Stromal cell of bone marrow (primary cell): ENCODE results near the gene ABHD1.
"Not testable (repeated sequence)": the region's sequence is repeated elsewhere in the genome, so short reads cannot be mapped to it uniquely, and the experiment has no call there.

Experiments used
- DNase-seq: peaks from one replicate; pipeline ENCODE4 v3.0.0-alpha.2; 2012; ENCODE audit warnings: low read depth

Gene ABHD1

DNA sequence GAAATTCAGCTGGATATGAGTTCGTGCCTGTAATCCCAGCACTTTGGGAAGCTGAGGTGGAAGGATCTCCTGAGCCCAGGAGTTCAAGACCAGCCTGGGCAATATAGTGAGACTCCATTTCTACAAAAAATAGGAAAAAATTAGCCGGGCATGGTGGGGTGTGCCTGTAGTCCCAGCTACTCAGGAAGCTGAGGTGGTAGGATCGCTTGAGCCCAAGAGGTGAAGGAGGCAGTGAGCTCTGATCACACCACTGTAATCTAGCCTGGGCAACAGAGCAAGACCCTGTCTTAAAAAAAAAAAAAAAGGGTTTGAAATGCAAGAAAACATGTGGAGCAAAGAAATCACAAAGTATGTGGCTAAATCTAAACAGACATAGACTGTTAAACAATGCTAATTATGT is 14.5 kb upstream of the ABHD1 start:
- no peak for DNase-seq

DNA sequence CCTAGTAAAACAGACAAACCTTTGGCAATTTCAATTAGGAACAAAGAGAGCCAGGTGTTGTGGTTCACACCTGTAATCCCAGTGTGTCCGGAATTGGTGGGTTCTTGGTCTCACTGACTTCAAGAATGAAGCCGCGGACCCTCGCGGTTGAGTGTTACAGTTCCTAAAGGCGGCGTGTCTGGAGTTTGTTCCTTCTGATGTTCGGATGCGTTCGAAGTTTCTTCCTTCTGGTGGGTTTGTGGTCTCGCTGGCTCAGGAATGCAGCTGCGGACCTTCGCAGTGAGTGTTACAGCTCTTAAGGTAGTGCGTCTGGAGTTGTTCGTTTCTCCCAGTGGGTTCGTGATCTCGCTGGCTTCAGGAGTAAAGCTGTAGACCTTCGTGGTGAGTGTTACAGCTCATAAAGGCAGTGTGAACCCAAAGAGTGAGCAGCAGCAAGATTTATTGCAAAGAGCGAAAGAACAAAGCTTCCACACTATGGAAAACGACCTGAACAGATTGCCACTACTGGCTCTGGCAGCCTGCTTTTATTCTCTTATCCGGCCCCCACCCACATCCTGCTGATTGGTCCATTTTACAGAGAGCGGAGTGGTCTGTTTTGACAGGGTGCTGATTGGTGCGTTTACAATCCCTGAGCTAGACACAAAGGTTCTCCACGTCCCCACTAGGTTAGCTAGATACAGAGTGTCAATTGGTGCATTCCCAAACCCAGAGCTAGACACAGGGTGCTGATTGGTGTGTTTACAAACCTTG is 12.8 kb upstream of the ABHD1 start:
- DNase-seq, result not testable (repeated sequence)

DNA sequence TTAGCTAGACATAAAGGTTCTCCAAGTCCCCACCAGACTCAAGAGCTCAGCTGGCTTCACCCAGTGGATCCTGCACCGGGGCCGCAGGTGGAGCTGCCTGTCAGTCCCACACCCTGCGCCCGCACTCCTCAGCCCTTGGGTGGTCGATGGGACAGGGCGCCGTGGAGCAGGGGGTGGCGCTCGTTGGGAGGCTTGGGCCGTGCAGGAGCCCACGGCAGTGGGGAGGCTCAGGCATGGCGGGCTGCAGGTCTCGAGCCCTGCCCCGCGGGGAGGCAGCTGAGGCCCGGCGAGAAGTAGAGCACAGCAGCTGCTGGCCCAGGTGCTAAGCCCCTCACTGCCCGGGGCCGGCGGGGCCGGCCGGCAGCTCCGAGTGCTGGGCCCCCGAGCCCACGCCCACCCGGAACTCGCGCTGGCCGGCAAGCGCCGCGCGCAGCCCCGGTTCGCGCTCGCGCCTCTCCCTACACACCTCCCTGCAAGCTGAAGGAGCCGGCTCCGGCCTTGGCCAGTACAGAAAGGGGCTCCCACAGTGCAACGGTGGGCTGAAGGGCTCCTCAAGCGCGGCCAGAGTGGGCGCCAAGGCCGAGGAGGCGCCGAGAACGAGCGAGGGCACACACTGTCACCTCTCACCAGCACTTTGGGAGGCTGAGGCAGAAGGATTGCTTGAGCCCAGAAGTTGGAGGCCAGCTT is 12.1 kb upstream of the ABHD1 start:
- DNase-seq, result not testable (repeated sequence)

DNA sequence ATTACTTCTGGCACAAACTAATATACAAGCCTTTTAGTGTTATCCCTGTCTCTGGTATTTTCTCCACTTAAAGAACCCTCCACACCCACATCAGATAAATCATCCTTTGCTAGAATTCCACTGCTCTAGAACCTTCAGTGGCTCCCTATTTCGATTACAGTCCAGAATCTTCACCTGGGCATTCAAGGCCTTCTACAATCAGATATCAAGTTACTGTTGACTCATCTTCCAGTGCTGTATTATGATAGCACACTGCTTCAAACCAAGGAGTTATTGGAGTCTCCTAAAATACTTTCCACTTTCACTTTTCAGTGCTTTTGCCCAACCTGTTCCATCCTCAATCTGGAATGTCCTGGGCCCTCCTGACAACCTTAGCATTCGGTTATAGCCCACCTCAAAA is 8.1 kb upstream of the ABHD1 start:
- no peak for DNase-seq

DNA sequence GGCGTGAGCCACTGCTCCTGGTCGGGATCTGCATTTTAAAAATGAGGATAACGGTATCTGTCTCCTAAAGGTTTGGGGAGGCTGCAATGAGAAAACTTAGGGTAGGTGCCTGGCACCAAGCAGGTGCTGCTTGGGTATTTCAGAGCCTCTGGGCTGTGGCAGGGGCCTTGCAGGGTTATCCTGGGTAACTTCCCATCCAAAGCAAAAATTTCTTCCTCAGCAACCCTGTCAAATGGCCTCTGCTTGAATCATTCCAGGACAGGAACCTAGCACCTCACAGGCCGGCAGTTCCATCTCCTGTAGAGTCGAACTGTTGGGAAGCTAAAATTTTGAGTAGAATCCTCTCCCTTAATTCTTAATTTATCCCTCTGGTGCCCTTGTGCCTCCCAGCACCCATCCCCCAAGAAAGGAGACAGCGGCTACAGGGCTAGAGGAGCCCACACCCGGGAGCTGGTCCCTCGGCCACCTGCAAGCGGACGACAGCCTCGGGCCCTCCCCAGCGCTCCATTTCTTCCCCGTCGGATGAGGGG is 5.6 kb upstream of the ABHD1 start:
- no peak for DNase-seq

DNA sequence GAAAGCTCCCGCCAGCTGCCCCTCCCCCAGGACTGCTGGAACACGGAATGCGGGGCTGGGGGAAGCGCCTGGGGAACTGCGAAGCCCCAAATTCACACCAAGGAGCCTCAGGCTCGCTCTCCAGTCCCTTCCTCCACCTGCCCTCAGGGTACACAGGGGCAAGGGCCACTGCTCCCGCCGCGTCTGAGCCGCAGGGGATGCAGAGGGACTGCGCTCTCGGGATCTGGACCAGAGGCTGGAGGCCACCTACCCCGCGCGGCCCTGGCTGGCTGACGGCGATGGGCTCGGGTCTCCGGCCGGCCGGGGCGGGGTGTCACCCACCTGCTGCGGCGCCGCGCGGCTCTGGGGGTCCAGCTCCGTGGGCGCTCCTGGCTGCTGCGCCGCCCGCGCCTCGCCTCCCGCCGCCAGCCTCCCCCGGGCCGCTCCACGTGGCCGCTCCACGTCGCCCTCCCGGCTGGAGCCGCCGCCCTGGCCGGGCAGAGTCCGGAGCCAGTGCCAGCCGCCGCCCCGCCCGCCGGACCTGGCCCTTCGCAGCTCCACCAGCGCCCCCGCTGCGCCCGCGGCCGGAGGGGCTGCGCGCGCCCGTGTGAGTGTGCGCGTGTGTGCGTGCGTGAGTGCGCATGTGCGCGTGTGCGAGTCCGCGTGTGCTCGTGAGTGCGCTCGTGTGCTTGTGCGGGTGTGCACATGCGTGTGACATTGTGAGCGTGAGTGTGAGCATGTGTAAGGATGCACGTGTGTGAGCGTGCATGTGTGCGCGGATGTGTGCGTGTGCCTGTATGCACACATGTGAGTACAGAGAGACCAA is 4.9 kb upstream of the ABHD1 start, which contains the start of gene CGREF1:
Gene CGREF1, minus strand, starts transcription at position 604 of the 805 bp plus-strand sequence. CDS start 14,762 bp downstream, outside the sequence.
- DNase-seq, result no peak

DNA sequence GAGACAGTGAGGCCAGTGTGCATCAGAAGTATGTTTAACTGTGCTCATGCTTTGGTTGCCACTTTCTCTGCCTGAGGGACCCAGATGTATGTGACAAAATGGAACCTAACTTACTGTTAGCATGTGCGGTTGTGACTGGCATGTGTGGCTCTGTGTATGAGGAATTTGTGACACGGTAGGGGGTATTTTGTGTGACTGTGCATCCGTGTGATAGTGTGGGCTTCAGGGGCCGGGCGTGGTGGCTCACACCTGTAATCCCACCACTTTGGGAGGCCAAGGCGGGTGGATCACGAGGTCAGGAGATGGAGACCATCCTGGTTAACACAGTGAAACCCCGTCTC is 4.3 kb upstream of the ABHD1 start:
- DNase-seq, result not testable (repeated sequence)

DNA sequence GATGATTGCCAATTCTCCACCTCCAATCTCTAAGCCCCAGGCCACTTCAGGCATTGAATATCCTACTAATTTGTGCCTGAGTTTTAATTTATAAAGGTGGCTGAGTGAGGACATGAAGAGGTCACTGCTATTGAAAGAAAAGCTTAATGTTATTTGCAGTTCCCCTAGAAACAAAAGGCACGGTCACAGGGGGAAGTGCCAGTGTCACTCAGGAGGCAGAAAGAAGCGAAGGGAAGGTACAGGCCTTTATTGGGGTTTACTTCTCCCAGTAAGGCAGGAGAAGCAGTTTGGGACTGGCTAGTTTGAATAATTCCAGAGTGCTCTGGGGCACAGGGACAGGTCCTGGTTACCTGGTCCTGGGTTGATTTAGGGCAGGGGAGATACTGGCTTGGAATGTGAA is 1.7 kb upstream of the ABHD1 start:
- DNase-seq, result no peak

DNA sequence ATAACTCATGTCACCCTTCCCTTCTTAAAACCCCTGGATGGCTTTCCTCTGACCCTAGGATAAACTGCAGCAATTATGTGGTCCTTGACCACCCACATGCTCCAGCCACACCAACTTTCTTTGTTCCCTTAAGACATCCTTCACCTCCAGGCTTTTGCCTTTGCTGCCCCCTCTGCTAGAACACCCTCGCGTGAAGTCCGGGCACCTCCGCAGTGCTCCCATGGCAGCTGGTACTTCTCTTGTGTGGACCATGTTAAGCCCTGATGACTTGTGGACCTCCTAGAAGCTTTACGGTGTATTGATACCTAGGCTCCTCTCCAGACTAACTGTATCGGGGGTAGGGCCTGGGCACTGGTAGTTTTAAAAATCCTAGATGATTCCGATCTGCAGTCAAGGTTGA is 824 bp upstream of the ABHD1 start:
- no peak for DNase-seq

DNA sequence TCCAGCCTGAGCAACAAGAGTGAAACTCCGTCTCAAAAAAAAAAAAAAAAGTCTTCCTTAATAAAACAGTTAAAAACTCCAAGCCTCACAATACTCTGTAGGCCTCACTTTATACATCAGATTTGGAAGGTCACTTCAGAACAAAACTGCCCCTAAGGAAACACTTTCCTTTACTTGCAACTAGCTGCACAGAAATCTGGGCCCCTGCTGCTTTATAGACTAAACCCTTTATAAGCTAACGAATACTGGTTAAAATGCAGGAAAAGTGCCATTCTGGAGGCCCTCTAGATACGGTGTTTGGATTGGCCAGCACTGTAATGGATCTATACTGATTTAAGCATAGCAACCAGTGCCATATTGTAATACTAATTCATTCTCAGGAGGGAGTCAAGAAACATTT is 1.5 kb downstream of the ABHD1 start:
- no peak for DNase-seq

DNA sequence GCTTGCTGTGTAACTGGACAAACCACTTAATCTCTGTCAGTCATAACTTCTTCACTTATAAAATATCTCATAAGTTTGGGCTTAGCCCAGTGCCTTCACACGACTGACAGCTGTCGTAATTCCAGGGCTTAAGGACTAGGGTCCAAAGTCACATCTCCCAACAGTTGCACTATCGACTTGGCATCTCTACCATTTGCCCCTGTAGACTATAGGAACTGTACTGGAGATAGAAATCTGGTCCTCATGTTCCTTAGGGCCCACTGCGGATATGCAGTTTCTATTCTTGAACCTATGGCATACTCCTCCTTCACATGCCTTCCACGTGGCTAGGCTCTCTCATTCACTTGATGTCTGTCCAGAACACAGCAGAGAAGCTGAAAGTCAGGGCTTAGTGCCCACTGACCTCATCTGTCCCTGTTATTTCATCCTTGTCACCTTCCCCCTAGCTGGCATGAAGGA is 2.7 kb downstream of the ABHD1 start:
- DNase-seq, result no peak

DNA sequence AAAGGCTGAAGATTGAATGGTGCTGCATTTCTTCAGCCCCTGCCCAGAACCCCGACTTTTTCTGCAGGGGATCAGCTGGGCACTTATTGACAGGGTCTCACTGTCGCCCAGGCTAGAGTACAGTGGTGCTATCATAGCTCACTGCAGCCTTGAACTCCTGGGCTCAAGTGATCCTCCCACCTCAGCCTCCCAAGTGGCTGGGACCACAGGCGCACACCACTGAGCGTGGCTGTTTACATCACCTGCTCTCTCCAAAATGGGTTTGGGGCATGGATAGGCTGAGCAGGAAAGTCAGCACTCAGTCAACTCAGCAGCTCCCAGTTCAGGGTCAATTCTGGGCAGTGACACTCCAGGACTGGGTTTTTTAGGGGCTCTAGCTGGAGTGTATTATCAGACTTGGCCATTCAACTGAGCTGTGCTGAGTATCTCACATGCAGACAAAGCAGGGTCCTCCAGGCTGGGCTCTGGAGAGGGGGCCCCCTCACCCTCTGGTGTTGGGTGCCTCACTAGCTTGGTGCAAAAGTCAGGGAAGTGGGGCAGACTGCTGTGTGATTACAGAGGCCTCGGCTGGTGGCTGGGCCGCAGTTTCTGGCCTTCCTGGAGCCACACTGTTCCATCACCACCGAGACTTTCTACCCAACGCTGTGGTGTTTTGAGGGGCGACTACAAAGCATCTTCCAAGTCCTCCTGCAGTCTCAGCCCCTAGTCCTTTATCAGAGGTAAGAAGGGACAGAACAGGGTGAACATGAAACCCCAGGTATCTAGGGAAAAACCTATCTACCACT is 4.5 kb downstream of the ABHD1 start:
- DNase-seq, result no peak

DNA sequence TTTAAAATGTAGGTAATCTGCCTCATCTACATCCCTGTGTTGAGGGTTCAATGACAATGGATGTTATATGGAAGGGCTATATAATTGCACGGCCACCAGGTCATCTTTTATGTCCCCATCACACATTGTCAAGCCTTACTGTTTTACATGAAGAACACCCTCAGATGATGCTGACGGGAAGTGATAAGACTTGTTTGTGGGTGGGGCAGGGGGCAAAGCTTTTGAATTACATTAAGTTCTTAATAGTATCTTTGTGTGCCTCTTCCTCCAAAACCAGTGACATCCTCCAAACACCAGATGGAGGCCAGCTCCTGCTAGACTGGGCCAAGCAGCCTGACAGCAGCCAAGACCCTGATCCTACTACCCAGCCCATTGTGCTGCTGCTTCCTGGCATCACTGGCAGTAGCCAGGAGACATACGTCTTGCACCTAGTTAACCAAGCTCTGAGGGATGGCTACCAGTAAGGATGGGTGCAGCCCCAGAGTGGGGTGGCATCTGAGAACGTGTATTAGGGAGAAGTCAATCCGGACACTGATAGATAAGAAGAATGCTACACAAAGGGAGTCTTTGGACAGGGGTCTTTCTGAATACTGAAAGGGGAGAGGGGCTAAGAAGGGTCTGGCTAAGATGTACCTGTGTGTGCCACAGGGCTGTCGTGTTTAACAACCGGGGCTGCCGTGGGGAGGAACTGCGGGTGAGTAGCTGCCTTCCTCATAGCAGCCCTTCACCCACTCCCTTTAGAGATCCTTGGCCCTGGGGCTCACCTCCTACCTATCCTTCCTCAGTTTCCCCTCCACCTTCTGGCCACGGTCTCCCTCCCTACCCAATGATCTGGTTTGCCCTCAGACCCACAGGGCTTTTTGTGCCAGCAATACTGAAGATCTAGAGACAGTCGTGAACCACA is 5.3 kb downstream of the ABHD1 start:
- no peak for DNase-seq

DNA sequence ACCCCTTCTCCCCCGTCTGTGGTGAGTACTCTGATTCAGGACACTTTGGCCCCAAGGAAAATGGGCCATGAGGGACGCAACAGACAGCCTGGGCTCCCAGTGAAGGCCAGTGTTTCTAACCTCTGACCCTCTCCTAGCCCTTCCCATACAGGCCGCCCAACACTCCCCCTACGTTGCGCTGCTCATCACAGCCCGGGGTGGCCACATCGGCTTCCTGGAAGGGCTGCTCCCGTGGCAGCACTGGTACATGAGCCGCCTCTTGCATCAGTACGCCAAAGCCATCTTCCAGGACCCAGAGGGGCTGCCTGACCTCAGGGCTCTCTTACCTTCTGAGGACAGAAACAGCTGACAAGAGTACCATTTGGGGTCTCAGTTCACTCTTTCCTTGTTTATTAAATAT is 6.8 kb downstream of the ABHD1 start:
- DNase-seq, result no peak

DNA sequence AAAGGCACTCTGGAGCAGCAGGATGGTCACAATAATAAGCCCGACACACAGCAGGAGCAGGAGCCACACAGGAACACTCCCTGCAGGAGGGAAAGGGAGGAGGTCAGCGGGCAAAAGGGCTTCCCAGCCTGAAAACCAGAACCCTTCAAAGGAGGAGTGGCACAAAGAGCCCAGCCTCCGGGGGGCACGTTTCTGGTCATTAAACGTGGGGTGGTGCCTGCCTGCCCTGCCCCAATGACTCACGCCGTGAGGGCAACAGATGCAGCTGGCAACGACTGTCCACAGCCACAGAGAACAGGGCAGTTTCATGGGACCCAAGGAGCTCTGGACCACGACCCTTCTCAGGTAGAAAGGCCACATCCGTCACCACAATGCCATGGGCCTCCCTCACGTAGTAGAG is 7.8 kb downstream of the ABHD1 start:
- DNase-seq, result no peak

DNA sequence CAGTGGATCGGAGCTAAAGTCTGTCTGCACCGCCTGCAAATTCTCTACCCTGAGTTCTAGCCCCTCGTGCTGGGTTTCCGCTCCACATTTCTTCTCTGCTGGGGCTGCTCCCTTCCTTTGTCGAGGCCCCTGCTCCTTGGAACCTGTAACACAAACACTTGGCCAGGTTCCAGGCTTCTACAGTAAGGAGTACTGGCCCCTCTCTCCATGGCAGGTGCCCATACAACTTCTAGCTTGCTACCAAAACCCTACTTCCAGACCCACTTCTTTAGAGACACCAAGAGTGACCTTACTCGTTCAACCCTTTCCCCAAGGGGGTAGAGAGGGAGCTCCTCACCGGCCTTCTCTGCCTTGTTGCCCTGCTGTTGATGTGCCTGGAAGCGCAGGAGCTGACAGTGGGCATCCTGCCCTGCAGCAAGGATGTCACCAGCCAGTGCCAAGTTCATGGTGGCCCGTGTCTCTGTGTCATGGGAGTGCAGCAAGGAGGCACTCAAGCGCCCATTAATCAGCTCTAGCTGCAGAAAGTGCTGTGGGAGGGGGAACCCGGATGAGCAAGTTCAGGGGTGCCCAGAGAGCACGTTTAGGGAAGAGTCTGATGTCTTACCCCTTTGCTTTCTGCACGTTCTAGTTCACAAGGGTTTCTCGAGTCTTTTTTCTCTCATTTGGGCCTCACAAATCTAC is 9.7 kb downstream of the ABHD1 start:
- DNase-seq, result no peak

DNA sequence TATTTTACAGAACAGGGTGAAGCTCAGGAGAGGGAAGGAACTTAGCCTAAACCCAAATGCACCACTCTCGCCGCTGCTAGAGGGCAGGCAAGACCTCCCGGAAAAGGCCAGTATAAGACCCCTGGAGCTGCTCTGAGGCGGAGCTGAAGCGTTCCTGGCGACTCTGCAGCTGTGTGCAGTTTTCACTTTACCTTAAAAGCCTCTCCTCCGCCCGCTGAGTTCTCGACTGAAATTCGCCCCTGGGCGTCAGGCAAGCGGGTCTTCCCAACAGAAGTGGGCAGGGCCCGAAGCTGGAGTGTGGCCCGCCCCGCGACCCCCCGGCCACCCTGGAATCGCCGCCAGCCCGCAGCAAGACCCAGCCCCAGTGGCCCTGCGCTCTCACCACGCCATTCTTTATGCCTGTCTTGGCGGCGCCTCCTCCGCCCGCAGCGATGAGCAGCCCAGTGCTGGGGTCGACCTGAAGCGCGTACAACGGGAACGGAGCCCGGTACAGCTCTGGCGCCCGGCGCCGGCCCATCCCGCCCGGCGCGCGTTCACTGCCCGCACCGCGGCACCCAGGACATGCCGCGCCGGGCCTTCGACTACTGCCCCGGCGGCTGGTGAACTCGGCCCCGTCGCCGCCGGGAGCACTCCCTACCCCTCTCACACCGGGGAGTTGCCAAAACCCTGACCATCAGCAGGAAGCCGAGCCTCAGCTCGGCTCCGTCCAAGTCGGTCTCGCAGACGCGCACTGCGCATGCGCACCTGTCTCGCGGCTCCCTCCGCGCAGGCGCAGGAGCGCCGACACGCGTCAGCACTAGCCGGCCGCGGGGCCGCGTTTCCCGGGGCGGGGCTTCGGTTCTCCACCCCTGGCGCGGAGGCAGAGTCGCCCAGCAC is 10.5 kb downstream of the ABHD1 start, which contains the start of gene PREB:
Gene PREB, minus strand, starts transcription at position 732 of the 876 bp plus-strand sequence. Its CDS starts 215 bp downstream, at position 517.
- DNase-seq, result peak; percentile 88

DNA sequence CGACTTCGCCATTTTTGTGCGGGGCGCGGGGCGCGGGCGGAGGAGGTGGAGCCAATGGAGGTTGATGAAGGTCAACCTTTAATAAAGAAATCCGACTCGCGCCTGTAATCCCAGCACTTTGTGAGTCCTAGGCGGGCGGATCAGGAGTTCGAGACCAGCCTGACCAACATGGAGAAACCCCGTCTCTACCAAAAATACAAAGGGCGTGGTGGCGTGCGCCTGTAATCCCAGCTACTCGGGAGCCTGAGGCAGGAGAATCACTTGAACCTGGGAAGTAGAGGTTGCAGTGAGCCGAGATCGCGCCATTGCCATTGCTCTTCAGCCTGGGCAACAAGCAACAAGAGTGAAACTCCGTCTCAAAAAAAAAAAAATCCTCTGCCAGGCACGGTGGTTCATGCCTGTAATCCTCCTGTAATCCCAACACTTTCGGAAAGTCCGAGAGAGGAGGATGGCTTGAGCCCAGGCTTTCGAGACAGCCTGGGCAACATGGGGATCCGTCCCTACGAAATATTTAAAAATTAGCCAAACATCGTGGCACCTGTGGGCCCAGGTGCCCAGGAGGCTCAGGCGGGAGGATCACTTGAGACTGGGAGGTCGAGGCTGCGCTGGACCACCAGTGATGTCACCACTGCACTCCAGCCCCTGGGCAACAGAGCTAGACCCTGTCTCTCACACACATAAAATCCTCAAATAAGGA is 11.3 kb downstream of the ABHD1 start:
- DNase-seq, result no peak
